ENCODE measurements around the gene PRKAG2.

The PRKAG2 gene

DNA sequence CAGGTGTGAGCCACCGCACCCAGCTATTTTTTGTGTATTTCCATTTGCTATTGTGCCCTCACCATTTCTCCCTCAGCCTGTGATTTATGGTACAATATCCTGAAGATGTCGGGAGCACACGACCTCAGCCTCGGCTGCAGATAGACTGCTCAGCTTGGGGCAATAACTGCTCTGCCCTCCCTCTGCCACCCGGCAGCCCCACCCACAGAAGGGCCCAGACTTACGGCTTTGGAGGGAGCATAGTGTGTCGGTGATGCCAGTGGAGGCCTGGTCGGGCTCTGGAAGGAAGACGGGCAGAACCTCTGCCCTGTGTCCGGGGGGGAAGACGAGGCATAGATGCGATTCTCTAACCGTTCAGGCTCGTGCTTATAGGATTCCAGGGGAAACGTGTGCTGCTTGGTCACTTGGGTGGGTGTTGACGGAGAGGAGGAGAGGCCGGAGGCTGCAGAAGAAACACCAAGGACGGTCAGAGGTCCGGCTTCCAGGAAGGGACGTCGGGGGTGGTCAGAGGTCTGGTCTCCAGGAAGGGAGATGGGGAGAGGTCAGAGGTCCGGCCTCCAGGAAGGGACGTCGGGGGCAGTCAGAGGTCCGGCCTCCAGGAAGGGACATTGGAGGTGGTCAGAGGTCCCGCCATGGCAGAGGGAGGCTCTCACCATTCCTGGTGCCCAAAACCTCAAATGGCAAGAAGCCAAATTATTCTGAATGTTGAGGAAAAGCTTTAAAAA is 201.6 kb downstream of the PRKAG2 start:
- DNase-seq (ENCODE audit: low read depth) = no peak

DNA sequence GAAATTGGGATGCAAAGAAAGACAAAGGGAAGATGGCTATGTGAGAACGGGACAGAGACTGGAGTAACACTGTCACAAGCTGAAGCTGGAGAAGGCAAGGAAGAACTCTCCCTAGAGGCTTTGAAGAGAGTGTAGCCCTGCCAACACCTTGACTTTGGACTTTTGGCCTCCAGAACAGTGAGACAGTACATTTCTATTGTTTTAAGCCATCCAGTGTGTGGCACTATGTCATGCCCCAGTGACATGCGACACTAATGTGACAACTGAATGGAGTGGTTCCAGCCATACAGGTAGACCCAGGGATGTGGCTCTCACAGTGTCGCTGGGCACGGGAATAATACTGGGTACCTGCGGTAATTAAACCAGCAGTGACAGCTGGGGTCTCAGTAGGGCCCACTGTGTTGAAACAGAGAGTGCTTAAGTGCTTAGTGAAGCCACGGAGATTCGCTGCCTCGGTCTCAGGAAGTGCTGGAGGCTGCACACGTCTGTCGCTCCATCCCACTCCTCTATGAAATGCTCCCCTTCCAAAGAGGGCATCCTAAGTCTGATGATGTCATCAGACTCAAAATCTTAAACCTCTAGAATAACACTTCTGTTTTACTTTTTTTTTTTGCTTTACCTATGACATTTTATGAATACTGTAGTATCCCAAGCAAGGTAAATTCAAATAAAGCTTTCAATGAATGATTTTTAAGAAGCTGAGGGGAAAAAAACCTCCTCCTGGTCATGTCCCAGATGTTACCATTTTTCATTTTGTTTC is 202.6 kb downstream of the PRKAG2 start:
- no peak for DNase-seq (ENCODE audit: low read depth)

DNA sequence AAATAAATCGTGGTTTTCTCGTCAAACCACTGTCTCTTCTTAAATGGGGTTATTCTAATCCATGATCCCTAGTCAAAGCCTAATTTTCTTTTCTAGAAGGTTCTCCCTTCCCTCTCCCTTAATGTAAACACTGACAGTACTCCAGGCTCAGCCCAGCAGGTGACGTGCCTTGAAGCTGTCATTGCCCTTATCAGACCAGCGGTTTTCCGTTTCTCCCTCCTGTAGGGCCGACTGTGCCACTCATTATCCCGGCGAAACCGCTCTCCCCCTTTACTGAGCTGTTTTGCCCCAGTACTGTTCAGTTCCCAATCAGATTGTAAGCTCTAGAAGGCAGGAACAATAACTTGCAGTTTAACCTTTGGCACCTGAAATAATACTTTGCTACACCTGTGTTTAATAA is 203.7 kb downstream of the PRKAG2 start:
- no peak for DNase-seq (ENCODE audit: low read depth)

DNA sequence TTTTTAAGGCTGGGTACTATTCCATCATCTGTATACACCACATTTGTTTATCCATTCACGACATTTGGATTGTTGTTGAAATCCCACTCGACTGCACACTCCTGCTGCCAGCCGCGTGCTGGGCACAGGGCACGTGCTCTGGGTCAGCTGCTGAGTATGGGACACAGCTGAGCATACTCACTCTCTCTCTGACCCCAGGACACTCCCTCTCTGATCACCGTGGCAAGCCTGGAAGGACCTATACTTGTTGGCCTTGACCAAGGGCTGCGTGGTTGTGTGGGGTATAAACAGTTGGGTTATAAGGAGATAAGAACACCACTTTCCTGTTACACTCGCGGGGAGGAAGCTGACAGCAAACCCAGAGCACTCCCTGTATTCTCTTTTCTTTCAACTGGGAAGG is 204.2 kb downstream of the PRKAG2 start:
- no peak for DNase-seq (ENCODE audit: low read depth)

DNA sequence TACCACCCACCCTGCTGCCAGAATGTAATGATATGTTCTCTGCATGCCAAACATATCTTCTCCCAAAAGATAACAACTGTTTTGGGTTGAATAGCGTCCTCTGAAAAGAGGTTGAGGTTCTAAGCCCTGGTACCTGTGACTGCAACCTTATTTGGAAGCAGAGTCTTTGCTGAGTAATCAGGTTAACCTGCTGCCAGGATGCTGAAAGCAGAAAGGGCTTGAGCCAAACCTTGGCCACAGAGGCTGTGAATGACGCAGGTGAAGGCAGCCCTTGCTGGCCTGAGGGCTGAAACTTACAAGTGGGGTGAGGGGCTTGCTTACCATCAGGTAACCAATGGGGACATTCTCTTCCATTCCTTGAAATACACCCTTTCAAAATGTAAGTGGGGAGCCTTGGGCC is 205.4 kb downstream of the PRKAG2 start:
- no peak for DNase-seq (ENCODE audit: low read depth)

DNA sequence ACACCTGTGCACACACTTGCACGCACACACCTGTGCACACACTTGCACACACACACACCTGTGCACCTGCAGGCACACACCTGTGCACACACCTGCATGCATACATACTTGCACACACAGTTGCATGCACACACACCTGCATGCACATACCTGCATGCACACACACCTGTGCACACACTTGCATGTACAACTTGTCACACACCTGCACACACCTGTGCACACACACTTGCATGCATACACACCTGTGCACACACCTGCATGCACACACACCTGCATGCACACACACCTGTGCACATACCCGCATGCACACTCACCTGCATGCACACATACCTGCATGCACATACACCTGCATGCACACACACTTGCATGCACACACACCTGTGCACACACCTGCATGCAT is 207.2 kb downstream of the PRKAG2 start:
- DNase-seq (ENCODE audit: low read depth) = no peak

DNA sequence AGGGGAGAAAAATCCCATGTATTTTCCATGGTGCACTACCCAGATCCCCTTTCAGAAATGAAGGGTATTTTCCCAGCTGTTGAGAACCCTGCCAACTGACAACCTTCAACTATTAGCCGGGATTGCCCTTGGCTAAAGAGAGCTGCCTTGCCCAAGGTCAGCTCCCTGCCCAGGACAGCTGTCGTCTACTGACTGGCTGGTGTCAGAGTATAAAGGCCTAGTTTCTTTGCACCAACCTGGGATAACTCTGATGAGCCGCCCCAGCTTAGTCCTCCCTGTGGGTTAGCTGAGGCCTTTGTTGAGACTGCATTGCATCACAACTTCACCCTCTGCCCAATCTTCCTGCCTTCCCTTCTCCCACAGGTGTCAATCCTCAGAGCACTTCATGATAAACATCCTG is 210.0 kb downstream of the PRKAG2 start:
- DNase-seq (ENCODE audit: low read depth) = no peak

DNA sequence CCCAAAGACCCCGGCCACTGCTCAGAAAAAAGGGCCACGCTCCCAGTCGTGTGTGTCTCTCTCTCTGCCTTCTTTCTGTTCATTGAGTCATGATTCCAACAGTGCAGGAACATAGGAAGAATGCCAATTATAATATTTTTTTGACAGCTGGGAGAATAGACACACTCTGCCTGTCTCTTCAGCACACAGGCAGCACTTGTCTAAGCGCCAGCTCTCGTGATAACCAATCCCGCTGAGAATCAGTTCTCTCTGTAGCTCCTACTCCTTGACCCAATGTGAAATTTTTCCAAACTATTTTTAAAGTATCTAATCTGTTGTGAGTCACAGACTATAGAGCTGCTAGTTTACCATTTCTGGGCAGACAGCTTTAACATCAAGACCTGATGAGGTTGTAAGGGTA is 211.5 kb downstream of the PRKAG2 start:
- no peak for DNase-seq (ENCODE audit: low read depth)

DNA sequence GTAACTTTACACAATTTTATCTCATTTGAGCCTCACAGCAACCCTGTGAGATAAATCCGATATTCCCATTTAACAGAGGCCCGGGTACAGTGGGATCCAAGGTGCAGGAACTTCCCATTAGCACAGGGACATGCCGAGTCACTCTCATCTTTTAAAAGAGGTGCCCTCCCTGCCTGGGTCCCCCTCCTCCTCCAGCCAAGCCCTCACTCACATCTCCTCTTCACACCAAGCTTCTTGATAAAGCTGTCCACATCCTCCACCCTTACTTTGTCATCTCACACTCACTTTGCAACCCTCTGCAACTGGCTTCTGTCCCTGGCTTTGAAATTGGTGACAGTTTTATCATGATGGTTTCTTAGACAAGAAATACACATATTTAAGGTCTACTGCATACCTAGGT is 212.6 kb downstream of the PRKAG2 start:
- DNase-seq (ENCODE audit: low read depth) = no peak

DNA sequence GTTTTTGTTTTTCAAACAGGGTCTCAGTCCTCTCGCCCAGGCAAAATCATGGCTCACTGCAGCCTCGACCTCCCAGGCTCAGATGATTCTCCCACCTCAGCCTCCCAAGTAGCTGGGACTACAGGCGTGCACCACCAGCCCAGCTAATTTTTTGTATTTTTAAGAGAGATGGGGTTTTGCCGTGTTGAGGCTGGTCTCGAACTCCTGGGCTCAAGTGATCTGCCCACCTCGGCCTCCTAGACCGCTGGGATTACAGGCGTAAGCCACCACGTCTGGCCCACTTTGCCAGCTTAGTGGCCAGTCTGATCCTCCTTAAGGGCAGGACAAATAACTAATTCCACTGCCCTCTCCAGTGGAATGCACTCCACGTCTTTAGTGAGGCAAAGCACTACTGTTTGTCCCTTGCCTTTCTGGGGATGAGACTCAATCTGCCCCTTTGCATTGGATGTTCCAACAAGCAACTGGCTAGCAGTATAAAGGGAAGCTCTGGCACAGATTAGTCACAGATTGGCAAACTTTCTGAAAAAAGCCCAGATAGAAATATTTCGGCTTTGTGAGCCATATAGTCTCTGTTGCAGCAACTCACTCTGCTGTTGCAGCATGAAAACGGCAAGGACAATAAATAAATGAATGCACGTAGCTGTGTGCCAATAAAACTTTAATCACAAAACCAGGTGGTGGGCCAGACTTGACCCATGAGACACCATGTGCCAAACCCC is 213.4 kb downstream of the PRKAG2 start:
- DNase-seq (ENCODE audit: low read depth) = no peak

DNA sequence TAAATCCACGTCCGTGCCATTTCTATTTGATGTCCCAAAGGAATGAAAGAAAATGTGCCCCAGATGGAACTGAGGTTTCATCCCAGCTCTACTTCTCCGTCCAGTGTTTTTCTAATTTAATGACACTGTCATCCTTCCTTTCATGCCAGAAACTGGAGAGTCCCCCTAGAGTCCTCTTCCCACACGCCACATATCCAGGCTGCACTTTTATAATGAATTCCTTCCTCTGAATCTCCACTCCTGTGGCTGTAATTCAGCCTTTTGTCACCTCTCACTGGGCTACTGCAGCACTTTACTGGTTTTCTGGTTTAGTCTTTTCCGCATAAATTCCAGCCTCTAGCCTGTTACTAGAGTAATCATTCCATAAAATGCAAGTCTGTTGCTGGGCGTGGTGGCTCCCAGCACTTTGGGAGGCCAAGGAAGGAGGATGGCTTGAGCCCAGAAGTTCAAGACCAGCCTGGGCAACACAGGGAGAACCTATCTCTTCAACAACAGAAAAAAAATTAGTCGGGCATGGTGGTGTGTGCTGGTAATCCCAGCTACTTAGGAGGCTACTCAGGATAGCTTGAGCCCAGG is 214.6 kb downstream of the PRKAG2 start:
- DNase-seq (ENCODE audit: low read depth) = no peak

DNA sequence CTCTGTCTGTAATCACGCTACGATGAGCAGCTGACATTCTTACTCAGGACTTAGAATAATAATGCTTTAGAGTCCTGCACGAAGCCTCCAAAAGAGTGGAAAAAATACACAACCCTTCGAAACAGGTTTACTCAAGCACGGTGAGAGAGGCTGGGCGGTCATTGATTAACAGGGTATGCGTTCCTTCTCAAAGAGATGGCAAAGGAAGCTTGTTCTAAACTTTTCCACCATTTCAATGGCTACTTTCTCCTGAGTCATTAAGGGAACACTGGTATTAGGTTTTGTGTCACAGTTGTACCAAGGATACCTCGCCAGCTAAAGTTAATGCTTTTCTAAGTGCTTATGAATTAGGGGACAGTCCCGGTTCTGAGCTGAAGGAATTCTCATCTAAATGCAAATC is 215.3 kb downstream of the PRKAG2 start:
- no peak for DNase-seq (ENCODE audit: low read depth)

DNA sequence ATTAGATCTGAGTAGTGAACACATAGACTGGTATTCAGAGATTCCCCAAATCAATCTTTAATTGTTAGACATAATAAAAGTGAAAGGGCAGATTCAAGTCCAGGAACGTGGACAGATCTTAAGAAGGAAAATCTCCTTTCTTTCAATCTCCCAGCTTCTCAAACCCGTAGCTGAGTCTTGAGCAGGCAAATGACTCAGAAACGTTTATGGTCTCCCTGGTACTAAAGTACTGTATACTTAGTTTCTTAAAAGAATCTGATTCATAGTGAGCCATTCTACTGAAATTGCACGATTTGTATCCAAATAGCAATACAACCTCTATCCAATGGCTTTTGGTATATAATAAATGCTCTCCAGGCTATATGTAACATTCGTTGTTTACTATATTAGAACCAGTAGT is 216.8 kb downstream of the PRKAG2 start:
- DNase-seq (ENCODE audit: low read depth) = no peak

DNA sequence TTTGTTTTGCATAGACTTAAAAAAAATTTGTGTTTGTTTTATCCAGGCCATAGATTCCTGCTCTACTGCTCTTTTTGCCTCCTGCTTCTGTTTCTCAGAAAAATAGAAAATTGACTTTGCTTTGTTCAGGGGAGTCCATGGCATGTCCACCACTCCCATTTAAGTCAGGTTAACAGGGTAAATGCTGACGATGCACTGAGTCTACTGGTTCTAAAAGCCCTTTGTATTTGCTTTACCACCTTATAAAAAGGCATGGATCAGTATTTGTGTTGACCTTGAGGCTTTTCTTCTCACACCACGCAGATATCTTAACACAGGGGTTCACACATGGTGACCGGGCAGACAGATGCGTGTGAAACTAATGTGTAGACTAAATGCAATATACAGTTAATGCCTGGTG is 217.7 kb downstream of the PRKAG2 start:
- DNase-seq (ENCODE audit: low read depth) = no peak

DNA sequence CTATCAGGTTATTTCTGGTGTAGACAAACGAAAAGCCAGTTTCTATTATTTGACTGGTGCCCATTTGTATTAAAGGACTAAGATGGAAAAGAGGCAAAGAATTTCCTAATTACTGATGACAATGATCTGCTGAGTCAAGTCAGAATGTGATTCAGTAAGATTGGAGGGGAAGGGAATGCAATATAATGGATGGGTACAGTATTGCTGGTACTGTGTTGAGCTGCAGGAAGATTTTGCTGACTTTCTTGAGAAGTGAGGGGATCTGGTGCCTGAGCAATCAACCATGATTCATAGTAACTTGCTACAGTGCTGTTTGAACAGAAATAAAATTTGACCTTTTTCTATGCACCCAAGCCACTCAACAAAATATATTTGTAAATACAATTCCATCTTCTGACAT is 218.1 kb downstream of the PRKAG2 start:
- no peak for DNase-seq (ENCODE audit: low read depth)

DNA sequence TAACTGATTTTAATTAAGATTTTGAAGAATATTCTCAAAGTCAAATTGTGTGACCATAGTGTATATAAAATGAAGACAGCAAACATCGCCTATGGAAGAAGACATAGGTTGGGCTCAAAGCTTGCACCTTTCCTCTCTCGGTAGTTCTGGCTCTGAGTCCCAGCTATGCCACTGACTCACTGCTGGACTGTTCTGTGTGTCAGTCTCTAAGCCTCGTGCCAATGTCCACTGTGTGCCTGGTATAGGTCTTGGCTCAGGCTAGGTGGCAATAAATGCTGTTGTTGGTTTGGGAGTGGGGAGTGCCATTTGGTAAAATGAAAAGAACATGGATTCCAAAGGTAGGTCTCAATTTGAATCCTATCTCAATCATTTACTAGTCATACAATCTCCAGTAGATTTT is 219.7 kb downstream of the PRKAG2 start:
- no peak for DNase-seq (ENCODE audit: low read depth)

DNA sequence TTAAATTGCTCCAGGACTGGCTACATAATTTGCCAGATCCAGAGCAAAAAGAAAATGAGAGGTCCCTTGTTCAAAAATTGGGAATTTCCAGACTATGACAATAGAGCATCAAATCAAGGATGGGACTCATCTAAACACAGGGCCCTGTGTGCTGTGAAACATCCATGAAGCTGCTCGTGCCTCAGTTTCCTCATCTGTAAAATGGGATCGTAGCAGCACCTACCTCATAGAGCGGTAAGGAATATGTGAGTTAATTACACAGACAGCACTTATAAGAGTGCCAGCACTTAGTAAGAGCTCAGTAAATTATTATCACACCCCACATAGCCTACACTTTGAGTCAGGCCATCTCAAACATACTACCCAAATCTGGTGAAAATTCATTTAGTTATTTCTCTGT is 221.4 kb downstream of the PRKAG2 start:
- DNase-seq (ENCODE audit: low read depth) = no peak

DNA sequence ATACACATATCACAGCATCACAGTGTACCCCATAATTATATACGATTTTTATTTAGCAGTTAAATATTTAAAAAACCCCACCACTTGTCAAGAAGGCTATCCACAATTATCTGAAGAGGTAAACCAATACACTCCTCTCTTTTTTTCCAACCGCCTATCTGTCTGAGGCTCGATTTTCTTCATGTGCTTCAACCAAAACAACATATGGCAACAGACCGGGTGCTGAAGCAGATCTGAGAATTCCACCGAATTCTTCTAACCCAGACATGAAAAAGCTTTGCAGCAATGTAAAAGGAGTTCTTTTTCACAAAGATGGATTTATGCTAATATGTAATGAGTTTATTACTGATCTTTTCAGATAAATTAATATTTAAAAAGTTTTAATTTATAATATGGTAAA is 224.8 kb downstream of the PRKAG2 start:
- no peak for DNase-seq (ENCODE audit: low read depth)

DNA sequence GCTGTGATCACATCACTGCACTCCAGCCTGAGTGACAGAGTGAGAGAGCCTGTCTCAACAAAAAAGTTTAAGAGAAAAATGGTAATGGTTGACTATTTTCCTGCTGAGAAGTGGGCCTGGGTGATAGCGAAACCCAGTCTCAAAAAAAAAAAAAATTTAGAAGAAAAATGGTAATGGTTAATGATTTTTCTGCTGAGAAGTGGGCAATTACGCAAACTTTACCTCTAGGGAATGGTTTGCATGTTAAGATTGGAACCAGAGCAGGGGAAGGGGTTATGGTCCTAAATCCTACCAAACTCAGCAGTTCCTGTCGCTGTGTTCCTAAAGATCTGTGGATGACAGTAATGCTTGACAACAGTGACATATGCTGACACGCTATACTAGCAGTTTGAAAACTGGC is 226.8 kb downstream of the PRKAG2 start:
- no peak for DNase-seq (ENCODE audit: low read depth)

DNA sequence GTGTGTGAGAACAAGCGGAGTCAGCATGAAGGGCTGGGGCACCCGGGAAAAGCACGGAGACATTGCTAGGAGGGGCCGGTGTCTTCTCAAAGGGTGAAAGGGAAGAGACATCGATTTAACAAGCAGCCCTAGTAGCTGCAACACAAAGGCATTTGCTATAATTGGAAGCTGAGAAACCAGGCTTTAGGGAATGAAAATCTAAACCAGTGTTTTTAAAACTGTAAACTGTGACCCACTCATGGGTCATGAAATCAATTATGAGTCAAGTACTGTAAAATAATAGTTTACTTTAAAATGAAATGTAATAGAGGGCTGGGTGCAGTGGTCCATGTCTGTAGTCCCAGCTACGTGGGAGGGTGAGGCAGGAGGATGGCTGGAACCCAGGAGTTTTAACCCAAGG is 228.5 kb downstream of the PRKAG2 start:
- no peak for DNase-seq (ENCODE audit: low read depth)

DNA sequence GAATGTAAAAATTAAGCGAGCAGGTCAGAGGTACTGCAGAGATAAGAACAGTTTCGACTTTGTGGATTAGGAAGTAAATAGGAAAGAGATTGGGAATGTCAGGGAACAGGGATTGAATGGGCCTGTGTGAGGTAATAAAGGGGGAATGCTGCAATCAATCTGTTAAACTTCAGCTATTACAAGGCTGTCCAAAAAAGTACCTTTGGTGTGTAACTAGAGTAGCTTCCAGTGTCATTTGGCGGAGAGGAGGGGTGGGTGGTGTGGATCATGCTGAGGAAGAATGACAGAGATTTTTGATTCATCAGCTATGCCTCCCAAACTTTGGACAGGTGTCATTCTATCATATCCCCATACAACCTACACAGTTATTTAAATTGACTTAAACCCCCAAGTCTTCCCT is 229.0 kb downstream of the PRKAG2 start:
- DNase-seq (ENCODE audit: low read depth) = no peak

DNA sequence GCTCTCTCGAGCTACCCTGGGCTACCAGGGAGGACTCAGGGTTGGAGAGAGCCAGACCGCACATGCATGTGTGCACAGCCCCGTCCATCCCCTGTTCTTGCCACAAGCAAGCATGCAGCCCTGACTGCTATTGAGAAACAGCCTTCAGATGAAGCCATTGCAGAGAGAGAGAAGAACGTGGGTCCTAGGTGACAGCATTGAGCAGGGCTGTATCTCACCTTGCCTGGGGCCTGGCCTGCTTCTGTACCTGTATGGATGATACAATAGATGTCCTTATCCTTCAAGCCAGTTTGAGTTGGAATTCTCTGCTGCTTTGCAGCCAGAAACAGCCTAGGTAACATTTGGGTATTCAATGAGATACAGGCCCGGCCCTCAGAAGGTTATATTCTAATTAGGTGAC is 229.9 kb downstream of the PRKAG2 start:
- no peak for DNase-seq (ENCODE audit: low read depth)

DNA sequence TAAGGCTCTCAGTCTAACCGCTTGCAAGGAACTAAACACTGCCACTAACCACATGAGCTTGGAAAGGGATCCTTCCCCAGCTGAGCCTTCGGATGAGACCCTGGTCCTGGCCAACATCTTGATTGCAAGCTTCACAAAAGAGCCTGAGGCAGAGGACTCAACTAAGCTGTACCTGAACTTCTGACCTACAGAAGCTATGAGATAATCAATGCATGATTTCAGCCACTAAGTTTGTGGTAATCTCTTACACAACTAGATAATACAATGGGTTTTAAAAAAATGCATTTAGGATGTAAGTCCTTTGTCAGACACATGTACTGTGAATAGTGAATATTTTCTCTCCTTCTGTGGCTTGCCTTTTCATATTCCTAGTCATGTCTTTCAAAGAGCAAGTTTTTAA is 231.6 kb downstream of the PRKAG2 start:
- no peak for DNase-seq (ENCODE audit: low read depth)
